Erythroblast (primary cell): Measurements from ENCODE around the gene LRMDA.

ENCODE experiments used
- DNase-seq, 2 experiments: peaks; one replicate each; lab custom pipeline; 2025; lab: John Stamatoyannopoulos, UW
- GATA1 ChIP-seq: IDR thresholded peaks from 2 replicates; pipeline ENCODE4 v1.6.1; 2011; ENCODE audit warnings: low read depth, mild to moderate bottlenecking, control low read depth, low read length, moderate library complexity
- POLR2A ChIP-seq: IDR thresholded peaks from 2 replicates; pipeline ENCODE4 v1.6.1; 2011; ENCODE audit warnings: mild to moderate bottlenecking, low read length

LRMDA gene

DNA sequence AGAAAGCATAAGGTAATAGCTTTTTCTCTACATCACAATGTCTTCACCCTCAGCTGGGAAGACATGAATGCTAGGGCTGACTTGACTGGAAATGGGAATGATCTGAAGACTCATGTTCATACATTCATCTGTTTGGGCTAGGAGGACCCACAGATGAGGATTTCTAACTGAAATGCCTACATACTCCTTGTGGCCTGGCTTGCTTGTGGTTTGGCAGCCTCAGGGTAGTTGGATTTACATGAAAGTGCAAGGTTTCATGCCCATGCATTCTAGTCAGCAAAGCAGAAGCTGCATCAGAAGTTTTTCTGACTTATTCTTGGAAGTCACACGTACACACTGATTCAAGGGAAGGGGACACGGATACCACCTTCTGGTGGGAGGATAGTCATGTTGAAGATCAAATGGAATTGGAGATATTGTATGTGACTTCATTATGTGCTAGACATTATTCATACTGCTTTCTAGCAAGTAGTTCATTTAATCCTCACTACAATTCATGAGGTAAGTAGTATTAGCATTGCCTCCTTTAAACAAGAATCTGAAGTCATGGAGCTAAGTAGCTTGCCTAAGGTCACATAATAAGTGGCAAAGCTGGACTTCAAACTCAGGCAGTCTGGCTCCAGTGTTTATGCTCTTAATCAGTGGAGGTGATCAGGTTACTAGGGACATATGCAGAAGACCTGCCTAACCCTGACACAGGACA, 957.0 kb downstream of the LRMDA start:
- DNase-seq: no peak

DNA sequence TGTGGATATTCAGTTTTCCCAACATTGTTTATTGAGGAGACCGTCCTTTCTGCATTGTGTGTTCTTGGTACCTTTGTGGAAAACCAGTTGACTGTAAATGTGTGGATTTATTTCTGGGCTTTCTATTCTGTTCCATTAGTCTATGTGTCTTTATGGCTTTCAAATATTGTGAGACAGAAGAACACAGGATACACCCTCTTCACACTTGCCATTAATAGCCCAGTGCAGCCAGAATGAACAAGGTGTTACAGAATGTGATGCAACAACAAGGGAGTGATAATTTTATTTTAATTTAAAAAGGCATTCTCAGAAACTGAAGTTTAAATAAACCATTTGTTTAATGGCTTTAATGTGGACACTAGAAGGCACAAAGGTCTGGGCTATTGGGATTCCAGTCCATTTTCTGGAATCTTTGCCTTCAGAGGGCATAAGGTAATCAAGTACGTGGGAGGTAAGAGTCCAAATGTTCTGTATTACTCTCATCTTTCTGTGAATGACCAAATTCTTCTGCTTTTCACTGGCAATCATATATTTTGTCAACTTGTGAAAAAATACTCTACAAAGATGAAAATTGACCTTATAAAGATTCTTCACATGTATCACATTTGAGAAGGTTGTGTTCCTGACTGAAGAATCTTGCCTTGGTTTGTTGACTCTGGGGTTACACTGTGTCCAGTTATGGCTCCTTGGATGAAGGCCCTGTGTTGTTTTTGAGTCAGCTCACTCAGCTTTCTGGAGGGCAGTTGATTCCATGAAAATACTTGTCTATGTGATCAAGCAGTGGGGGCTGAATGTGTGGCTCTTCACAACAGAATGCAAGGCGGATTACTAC, 962.7 kb downstream of the LRMDA start:
- TF ChIP-seq GATA1: no peak
- no peak for TF ChIP-seq POLR2A

More for the DNA sequence above, 957.0 kb downstream of the LRMDA start:
- TF ChIP-seq POLR2A: no peak
- no peak for TF ChIP-seq GATA1

DNA sequence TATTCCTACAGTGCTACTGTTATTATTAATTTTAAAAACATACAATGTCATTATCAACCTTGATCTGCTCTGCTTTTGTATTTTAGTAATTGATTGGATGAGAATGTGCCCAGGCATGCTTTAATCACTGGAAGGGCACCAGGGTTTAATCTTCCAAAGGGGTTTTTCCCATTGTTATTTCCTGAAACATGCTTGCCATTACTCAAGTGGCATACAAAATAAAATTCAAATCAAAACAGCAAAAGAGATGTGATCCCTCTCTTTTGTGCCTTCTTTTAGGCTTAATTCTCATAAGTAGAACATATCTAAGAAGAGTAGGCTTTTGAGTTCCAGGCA, 963.3 kb downstream of the LRMDA start:
- no peak for DNase-seq
- TF ChIP-seq GATA1 (no peak), POLR2A (no peak)

More for the DNA sequence above, 962.7 kb downstream of the LRMDA start:
- no peak for DNase-seq

DNA sequence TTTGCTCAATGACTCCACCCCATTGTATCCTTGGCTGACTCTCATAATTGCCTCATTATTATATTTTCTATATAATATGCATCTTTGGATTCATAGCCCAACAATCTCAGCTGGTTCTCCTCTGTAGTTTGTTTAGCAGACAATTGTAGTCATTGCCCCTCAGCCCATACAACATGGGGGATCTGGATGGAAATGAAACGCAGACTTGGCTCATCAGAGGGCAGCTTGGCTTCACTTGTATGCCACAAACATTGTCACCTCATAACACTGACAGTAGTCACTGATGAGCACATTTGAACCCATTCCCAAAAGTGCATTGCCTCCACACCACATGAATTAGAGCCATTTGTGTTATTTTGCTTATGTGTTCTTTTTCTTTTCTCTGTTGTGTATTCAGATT, 963.8 kb downstream of the LRMDA start:
- TF ChIP-seq GATA1: no peak
- no peak for TF ChIP-seq POLR2A
- DNase-seq: no peak

DNA sequence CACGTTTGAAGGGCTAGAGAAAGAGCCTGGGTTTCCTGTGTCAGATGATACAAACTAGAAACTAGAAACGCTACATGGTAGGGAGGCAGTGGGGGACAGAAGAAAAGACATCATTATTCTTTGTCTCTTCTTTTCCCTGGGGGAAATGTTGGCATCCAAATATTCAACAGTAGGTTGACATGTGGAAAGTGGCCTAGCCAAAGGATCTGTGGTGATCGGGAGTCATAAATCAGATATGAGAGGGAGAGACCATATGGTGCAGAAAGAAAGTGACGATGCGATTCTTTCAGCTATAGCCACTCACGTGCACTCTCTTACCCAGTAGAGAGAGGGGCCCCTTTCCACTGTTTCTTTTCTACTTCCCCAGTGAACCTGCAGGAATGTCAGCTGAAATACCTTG, 964.7 kb downstream of the LRMDA start:
- DNase-seq: no peak
- TF ChIP-seq GATA1: no peak
- TF ChIP-seq POLR2A: no peak

DNA sequence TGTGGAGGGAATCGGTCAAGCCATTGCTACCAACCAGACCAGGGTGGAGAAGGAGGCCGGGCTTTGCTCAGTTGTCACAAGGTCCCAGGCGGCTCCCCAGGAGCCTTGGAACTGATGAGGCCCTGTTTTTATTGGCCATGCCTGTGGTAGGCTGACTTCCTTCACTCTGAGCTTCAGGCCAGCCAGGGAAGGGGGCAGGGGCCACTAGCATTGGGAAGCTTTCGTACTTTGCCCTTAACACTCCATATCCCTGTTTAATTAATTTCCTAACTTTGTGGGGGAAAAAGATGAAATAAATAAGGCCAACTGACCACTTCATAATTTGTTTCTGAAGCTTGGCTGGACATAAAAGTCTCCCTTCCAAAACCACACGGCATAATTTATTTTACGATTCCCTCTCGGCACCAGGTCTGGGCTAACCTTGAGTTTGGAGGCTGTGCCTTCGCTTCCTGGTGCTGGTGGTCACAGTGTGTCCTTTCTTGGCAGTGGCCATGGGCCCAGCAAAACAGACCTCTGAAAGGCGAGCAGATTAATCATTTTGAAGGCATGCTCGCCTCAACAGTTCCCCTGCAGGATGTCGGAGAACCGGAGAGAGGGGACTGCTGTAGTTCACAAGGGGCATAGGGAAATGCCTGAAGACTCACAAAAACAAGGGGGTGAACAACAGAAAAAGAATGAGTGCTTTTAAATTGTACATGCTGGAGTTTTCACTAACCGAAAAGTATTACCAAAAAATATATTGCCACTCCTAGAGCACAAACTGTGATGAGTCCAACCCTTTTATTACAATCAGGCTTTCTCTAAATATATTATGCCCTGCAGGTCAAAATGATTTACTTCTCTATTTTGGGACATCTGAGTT, 966.0 kb downstream of the LRMDA start:
- TF ChIP-seq GATA1 (no peak), POLR2A (no peak)
- DNase-seq: no peak

DNA sequence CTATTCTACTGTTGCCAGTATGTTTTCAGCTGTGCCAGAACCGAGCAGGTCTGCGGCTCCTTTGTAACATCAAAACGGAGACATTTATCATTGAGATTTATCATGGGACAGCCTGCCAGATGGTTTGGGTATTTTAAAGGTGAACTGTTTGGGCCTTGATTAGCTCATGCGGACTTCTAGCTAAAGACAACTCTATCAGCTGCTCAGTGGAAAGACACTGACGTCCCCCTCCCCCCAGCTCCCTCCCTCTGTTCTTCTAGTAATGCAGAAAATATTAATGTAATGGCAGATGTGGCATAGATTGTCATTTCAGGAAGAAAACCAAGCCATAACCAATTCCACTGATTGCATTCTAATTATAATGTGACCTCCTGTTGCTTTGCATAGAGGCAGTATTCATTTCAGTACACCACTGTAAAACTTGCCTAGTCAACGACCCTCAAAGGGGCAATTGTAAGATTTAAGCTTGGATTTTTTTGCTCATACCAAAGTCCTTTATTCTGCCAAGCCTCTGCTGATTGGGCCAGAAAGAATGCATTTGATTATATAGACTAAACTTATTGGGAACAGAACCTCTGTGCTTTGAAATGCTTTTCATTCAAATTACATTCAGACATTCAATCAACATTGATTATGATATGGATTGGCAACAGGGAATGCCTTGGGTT, 966.8 kb downstream of the LRMDA start:
- TF ChIP-seq GATA1 (no peak), POLR2A (no peak)

DNA sequence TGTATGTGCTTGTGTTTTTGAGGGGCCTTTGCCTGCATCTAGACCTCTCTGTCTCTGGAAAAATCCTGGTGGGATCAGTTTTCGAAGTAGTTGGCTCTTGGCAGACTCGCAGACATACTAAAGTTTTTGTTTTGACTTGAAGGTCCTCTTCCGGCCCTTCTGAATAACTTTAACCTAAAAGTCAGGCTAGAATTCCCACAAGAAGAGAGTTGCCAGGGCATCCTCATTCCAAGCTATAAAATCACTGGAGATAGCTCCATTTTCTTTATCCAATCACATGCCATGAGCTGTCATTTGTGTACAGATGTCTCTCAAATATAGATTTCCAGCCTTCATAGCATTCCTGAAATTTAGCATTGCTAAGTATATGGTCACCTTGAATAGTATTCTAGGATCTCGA, 967.8 kb downstream of the LRMDA start:
- no peak for TF ChIP-seq POLR2A
- TF ChIP-seq GATA1: no peak
- DNase-seq: no peak

More for the DNA sequence above, 966.8 kb downstream of the LRMDA start:
- no peak for DNase-seq

DNA sequence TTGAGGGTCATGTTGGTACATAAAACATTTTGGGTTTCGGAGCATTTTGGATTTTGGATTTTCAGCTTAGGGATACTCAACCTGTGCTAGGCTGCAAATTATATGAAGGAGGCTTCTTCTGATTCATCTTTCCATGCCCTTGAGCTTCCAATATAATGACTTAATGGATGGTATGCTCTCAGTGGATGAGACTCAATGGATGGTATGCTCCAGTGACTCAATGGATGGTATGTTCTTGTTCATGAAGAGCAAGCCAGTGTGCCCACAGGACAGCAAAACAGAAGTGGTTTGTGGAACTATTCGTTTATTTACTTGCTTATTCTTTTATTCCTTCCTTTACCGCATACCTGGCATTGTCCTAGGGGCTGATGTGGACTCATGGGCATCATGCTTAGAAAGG, 969.6 kb downstream of the LRMDA start:
- DNase-seq: no peak
- no peak for TF ChIP-seq GATA1
- TF ChIP-seq POLR2A: no peak

DNA sequence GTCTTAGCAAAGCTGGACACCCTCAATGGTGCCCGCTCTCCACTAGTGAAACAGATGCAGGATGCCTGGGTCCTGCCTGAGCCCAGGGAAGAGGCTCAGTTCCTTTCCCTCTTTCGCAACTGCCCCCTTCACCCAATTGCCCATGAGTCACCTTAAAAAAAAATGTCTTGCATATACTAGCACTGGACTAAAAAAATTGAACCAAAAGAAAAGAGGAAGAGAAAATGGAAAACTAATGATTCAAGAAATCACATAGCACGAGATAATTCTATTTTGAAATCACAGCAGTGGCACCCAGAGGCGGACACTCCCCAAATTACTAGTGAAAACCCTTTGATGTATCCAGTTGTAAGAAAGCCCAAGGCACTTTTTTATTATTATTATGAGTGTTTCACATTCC, 972.5 kb downstream of the LRMDA start:
- TF ChIP-seq GATA1: no peak
- TF ChIP-seq POLR2A: no peak
- no peak for DNase-seq

DNA sequence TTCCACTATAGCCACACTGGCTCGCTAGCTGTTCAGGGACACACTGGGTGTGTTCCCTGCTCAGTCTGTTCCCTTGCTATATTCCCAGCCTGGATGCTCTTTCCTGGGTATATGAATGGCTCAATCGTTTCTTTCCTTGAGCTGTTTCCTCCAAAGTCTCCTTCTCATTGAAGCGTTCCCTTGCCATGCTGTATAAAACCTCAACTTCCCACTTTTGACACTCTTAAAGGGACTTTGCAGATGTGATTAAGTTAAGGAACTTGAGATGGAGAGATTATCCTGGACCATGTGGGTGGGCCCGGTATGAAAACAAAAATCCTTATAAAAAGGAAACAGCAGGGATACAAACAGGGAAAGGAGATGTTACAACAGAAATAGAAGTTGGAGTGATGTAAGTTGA, 973.1 kb downstream of the LRMDA start:
- no peak for DNase-seq
- TF ChIP-seq POLR2A (no peak), GATA1 (no peak)

DNA sequence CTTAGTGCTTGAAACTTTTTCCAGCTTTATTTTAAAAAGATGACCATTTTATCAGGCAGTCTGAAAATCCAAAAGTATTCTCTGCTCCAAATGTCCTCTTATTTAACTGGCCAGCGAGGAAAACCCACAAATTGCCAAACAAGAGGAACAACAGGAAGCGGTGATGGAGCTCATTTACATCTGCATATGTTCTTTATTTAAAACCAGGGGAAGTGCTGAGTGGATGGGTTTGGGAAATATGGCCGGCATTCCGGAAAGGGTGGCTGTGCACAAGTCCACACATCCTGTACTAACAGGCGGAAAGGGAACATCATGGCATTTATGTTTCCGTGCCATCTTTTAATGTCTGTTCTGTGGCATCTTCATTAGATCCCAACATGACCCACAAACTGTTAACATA, 974.5 kb downstream of the LRMDA start:
- DNase-seq: no peak
- no peak for TF ChIP-seq GATA1
- no peak for TF ChIP-seq POLR2A

DNA sequence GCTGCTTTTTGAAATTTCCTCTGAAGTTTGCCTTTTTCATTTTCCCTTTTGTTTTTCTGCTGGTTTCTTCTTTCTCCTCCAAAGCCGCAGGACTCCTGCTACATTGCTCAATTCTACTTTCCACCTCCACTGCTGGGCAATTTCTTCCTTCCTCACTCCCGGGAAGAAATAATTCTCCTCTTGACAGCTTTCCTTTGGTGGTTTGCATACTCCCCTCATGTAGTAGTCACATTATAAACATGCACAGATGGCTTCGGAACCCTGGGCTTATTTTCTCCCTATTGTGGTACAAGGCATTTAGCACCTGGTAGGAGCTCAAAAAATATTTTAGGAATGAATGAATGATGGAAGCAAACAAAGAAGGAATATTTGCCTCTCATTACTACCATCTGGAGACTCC, 977.2 kb downstream of the LRMDA start:
- DNase-seq: no peak

More for the DNA sequence above, 977.2 kb downstream of the LRMDA start:
- TF ChIP-seq GATA1: no peak
- TF ChIP-seq POLR2A: no peak
